Progenitor cell of endocrine pancreas (in vitro differentiated cells): Measurements from ENCODE around the gene FLNC. TPM values are rescaled to one million over a fixed set of nuclear protein-coding genes. Genes with fewer than 3 reads are reported as not detected.

Experiments
- DNase-seq: peaks from one replicate; pipeline ENCODE4 v3.0.0; 2021; ENCODE audit warnings: low spot score; ENCODE audit not compliant: unreplicated experiment
- H3K27ac Mint-ChIP-seq: 2 replicates; pipeline ENCODE4 v1.8.0; 2021; ENCODE audit warnings: mild to moderate bottlenecking, moderate library complexity, mixed read lengths
- H3K27me3 Mint-ChIP-seq: 2 replicates; pipeline ENCODE4 v1.8.0; 2021; ENCODE audit warnings: mixed read lengths
- H3K36me3 Mint-ChIP-seq: 2 replicates; pipeline ENCODE4 v1.8.0; 2022; ENCODE audit warnings: mixed read lengths; ENCODE audit not compliant: insufficient read depth
- H3K4me1 Mint-ChIP-seq: 2 replicates; pipeline ENCODE4 v1.8.0; 2021; ENCODE audit warnings: low read depth, mixed read lengths
- H3K4me3 Mint-ChIP-seq: 2 replicates; pipeline ENCODE4 v1.8.0; 2021; ENCODE audit warnings: low read depth, mild to moderate bottlenecking, moderate library complexity, mixed read lengths
- H3K9me3 Mint-ChIP-seq: 2 replicates; pipeline ENCODE4 v1.8.0; 2021; ENCODE audit warnings: low read depth, mixed read lengths
- total RNA-seq: library from RNA; stranded (reverse); gene quantifications from 2 replicates; pipeline ENCODE4 v1.2.1, GENCODE V29; 2021
- TF ChIP-seq, protein P1 (sequence below): fragments of 200-600 bp; sonication (generic); IDR thresholded peaks from one replicate; pipeline ENCODE4 v1.5.0; 2021; ENCODE audit warnings: antibody characterized with exemption, mild to moderate bottlenecking; ENCODE audit not compliant: unreplicated experiment

The FLNC gene
- total RNA-seq, 1 donor from 2014 or later = 6.9 TPM

DNA sequence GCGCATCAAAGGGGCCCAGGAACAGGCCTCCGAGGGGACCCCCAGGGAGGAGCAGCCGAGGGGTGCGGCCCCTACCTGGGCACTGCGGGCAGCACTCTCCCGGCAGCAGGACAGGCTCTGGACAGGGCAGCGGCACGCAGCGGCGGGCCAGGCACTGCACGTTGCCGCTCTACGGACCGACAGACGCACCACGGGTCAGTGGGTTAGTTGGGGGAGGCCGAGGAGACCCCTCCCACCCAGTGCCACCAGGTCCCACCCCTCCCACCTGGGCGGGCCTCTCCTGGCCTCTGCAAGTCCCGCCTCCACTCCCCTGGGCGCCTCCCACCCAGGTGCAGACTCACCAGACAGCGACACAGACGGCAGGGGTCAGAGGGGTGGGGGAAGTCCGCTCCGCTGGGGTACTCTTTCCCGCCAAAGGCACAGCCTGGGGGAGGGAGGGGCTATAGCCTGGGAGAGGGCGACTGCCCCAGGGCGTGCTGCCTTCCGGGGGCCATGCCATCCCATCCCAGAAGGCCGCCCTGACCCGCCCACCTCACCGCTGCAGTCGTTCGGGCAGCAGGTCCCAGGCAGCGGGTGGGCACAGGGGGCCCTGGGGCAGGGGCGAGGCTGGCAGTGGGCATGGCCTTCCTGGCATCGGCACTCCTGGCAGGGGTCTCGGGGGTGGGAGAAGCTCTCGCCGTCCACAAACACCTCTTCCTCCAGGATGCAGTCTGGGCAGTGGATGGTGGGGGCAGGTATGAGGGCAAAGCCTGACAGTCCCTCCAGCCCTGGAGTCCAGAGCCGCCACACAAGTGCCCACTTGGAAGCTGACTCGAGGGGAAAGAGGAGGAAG is 61.1 kb downstream of the FLNC start:
- Mint-ChIP-seq H3K27me3 (peaks cover 11% of the 10 kb centered on the region), H3K27ac (no peak overlapping the region), H3K36me3 (no peaks in the 10 kb centered on the region), H3K4me1 (no peaks in the 10 kb centered on the region), H3K4me3 (no peak overlapping the region), H3K9me3 (no peaks in the 10 kb centered on the region)
- no peak for DNase-seq
- TF ChIP-seq, protein P1, sequence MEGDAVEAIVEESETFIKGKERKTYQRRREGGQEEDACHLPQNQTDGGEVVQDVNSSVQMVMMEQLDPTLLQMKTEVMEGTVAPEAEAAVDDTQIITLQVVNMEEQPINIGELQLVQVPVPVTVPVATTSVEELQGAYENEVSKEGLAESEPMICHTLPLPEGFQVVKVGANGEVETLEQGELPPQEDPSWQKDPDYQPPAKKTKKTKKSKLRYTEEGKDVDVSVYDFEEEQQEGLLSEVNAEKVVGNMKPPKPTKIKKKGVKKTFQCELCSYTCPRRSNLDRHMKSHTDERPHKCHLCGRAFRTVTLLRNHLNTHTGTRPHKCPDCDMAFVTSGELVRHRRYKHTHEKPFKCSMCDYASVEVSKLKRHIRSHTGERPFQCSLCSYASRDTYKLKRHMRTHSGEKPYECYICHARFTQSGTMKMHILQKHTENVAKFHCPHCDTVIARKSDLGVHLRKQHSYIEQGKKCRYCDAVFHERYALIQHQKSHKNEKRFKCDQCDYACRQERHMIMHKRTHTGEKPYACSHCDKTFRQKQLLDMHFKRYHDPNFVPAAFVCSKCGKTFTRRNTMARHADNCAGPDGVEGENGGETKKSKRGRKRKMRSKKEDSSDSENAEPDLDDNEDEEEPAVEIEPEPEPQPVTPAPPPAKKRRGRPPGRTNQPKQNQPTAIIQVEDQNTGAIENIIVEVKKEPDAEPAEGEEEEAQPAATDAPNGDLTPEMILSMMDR = no peak

DNA sequence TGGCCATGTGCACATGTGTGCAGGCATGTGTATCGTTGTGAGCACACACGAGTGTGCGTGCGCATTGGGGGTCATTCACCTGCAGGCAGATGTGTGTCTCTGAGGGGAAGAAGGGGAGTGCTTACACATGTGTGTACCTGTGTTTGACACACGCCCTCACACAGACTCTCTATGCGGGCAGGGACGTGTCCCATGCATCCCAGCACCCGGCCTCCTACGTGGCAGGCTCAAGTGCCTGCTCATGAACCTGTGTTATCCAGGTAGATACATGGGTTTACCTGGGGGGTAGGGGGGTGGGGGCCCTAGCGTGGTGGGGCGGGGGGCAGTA is 61.7 kb downstream of the FLNC start:
- Mint-ChIP-seq H3K4me3 (no peak overlapping the region), H3K9me3 (no peaks in the 10 kb centered on the region), H3K27me3 (peaks cover 11% of the 10 kb centered on the region), H3K27ac (no peak overlapping the region), H3K36me3 (peaks cover 1% of the 10 kb centered on the region), H3K4me1 (no peaks in the 10 kb centered on the region)
- no peak for DNase-seq
- TF ChIP-seq, protein P1 = no peak

DNA sequence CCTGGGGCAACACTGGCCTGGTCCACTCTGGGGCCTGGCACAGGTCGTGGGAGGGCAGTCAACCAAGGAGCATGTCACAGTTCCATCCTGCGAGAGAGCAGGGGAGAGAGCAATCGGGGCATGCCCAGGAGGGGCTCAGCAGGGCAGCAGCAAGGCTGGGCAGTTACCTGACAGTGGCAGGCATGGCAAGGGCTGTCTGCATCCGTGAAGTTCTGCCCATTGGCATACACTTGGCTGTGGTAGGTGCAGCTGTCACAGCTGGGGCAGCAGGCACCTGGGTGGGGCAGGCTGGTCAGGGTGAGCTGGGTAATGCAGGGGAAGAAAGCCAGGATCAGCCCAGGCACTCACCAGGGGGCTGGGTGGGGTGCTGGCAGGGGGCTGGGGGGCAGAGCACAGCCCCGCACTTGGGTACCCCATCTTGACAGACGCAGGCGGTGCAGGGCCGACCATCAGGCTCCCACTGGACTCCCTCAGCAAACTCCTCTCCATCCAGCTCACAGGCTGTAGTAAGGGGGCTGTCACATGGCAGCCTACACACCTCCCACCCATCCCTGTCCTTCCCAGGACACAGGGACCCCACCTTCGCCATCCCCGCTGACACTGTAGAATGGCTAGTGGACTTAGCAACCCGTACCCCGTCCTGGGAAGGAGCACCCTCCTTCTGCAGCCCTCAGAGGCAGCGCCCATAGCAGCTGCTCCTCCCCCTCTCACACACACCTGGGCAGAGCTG is 62.5 kb downstream of the FLNC start:
- peaks cover 2% of the 10 kb centered on the region for H3K36me3 Mint-ChIP-seq
- no peaks in the 10 kb centered on the region for H3K4me1 Mint-ChIP-seq
- DNase-seq = no peak
- H3K9me3 Mint-ChIP-seq = no peaks in the 10 kb centered on the region
- no peak overlapping the region for H3K4me3 Mint-ChIP-seq
- peaks cover 11% of the 10 kb centered on the region for H3K27me3 Mint-ChIP-seq
- H3K27ac Mint-ChIP-seq = no peak overlapping the region
- TF ChIP-seq, protein P1 = no peak

DNA sequence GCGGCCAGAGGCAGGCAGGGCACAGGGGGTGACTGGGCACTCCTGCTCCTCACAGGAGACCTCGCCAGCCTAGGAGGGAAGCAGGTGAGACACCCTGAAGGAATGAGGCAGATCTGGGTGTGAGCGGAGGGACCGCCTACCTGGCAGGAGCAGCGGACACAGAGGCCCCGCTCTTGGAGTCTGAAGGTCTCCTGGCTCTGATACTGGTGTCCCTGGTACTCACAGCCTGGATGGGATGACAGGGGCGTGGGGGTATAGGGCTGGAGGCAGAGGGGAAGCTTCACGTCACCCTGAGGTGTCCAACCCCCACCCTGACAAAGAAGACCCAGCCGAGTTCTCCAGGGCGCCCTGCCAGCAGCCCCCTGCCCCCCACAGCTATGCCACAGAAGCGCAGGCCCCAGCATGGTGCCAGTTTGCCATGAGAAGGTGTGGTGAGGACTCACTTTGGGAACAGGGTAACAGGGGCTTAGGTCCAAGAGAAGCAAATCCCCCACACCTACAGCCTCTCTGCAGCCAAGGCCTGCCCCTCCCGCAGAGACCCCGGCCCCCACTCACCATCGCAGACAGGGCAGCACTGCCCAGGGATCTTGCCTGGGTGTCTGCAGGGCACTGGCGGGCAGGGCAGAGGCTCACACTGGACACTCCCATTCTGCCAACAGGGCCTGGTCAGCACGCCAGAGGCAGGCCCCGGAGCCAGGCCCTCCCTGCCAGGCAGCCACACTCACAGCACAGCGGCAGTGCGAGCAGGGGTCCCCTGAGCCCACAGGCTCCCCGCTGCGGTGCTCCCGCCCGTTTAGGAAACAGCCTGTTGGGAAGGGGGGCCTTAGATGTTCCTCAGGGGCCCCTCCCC is 63.3 kb downstream of the FLNC start:
- Mint-ChIP-seq H3K4me3 (no peak overlapping the region), H3K9me3 (peaks cover 2% of the 10 kb centered on the region), H3K27me3 (peaks cover 11% of the 10 kb centered on the region), H3K4me1 (no peaks in the 10 kb centered on the region), H3K27ac (no peak overlapping the region), H3K36me3 (peaks cover 4% of the 10 kb centered on the region)
- TF ChIP-seq, protein P1 = no peak
- DNase-seq = no peak

GRCh38 chr7:128894101-128894440 is 63.9 kb downstream of the FLNC start:
- peaks cover 4% of the 10 kb centered on the region for H3K9me3 Mint-ChIP-seq
- TF ChIP-seq, protein P1 = no peak
- no peak overlapping the region for H3K27ac Mint-ChIP-seq
- no peaks in the 10 kb centered on the region for H3K4me1 Mint-ChIP-seq
- no peak overlapping the region for H3K4me3 Mint-ChIP-seq
- peaks cover 11% of the 10 kb centered on the region for H3K27me3 Mint-ChIP-seq
- no peak for DNase-seq
- H3K36me3 Mint-ChIP-seq = peaks cover 5% of the 10 kb centered on the region
